K562 (cell line): ENCODE measurements around the gene YBX2.

ENCODE experiments used
- CSDE1 ChIP-seq, 2 experiments: fragments of 450-650 bp; IDR thresholded peaks; 2 replicates each; pipeline ENCODE4 v1.6.1; 2016; ENCODE audit warnings: mild to moderate bottlenecking in 1 of 2
- HDAC1 ChIP-seq, 2 experiments: fragments of 450-650 bp; IDR thresholded peaks; 2 replicates each; pipeline ENCODE4 v1.6.1; 2016 to 2017; ENCODE audit warnings: inconsistent platforms in 1 of 2, mild to moderate bottlenecking in 1 of 2, moderate library complexity in 1 of 2
- NRF1 ChIP-seq, 2 experiments: fragments of 450-650 bp; IDR thresholded peaks in 1 of 2; conservative IDR thresholded peaks in 1 of 2; 2 replicates each; pipeline ENCODE4 v1.6.1; 2014; ENCODE audit warnings: mild to moderate bottlenecking in 2 of 2
- TAF1 ChIP-seq: IDR thresholded peaks from 2 replicates; pipeline ENCODE4 v1.6.1; 2011; ENCODE audit warnings: mild to moderate bottlenecking, low read length, moderate library complexity; ENCODE audit not compliant: insufficient read depth, control insufficient read depth, severe bottlenecking; ENCODE audit errors: extremely low read depth
- ZBTB1 ChIP-seq: sonication (generic); formaldehyde crosslinking; IDR thresholded peaks from 2 replicates; pipeline ENCODE4 v1.8.1; 2023; ENCODE audit warnings: missing genetic modification reagents, low read depth, mild to moderate bottlenecking, borderline replicate concordance
- ZNF175 ChIP-seq: fragments of 200-800 bp; sonication (Bioruptor generic); IDR thresholded peaks from 2 replicates; pipeline ENCODE4 v1.6.1; 2016; ENCODE audit warnings: low read depth, mild to moderate bottlenecking, missing genetic modification characterization, missing compliant biosample characterization
- TF ChIP-seq, protein P1 (sequence below): fragments of 250-450 bp; sonication (Bioruptor Pico); IDR thresholded peaks from 2 replicates; pipeline ENCODE4 v1.8.0; 2022; ENCODE audit warnings: moderate library complexity, mild to moderate bottlenecking, inconsistent platforms
- TF ChIP-seq, protein P2 (sequence below): sonication (generic); formaldehyde crosslinking; IDR thresholded peaks from 2 replicates; pipeline ENCODE4 v1.8.1; 2023; ENCODE audit warnings: mild to moderate bottlenecking, missing genetic modification reagents
- TF ChIP-seq, protein P3 (sequence below), 3 experiments: IDR thresholded peaks in 2 of 3; conservative IDR thresholded peaks in 1 of 3; 2 replicates each; pipeline ENCODE4 v1.5.1; 2011 to 2012; ENCODE audit warnings: low read length in 3 of 3, mild to moderate bottlenecking in 3 of 3, control low read depth in 2 of 3, improper control_type of control experiment in 1 of 3, inconsistent platforms in 1 of 3, low read depth in 1 of 3, mixed read lengths in 1 of 3, moderate library complexity in 1 of 3; ENCODE audit not compliant: insufficient read depth in 2 of 3

DNA sequence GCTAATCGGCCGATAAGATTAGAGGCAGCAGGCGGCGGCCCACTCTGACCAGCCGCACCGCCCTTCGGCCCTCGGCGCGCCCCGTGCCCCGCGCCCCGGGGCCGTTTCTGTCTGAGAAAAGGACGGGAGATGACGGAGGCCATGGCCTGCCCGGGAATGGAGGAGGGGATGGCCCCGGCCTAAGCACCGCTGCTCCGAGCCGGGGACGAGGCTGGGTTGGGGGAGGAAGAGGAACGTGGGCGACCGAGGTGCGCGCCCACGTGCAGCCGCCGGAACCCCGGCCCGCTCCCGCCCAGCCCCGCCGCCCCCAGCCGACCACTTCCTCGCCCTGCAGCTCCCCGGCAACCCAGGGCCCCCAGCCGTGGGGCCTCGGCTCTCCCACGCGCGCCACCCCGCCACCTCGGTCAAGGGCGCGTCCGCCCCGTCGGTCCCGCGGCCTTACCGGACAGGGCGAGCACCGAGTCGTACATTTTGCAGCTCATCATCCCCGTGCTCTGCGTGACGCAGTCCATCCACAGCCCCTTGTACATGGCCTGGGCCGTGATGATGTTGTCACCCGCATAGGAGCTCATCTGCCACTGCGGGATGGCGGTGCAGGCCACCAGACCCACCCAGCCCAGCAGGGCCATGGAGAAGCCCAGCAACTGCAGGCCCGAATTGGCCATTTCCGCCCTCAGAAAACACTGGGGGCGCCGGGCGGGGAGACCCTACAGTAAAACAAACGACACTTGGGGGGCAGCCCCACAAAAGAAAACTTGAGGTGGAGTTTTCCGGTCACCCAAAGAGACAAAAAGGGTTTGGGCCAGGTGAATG lies 32.9 kb downstream of the YBX2 start:
- TF ChIP-seq ZNF175 (CRISPR knock-in tag) (no peak), ZBTB1 (CRISPR knock-in tag) (no peak), HDAC1 (IDR thresholded peaks at IDR 0.05) (no peak), TAF1 (no peak), CSDE1 (IDR thresholded peaks at IDR 0.05) (no peak), NRF1 (conservative IDR thresholded peaks at IDR 0.05 in 1 of 2, IDR thresholded peaks at IDR 0.05 in 1 of 2) (no peak)
- TF ChIP-seq, protein P1, sequence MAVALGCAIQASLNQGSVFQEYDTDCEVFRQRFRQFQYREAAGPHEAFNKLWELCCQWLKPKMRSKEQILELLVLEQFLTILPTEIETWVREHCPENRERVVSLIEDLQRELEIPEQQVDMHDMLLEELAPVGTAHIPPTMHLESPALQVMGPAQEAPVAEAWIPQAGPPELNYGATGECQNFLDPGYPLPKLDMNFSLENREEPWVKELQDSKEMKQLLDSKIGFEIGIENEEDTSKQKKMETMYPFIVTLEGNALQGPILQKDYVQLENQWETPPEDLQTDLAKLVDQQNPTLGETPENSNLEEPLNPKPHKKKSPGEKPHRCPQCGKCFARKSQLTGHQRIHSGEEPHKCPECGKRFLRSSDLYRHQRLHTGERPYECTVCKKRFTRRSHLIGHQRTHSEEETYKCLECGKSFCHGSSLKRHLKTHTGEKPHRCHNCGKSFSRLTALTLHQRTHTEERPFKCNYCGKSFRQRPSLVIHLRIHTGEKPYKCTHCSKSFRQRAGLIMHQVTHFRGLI (CRISPR knock-in tag): no peak
- TF ChIP-seq, protein P2, sequence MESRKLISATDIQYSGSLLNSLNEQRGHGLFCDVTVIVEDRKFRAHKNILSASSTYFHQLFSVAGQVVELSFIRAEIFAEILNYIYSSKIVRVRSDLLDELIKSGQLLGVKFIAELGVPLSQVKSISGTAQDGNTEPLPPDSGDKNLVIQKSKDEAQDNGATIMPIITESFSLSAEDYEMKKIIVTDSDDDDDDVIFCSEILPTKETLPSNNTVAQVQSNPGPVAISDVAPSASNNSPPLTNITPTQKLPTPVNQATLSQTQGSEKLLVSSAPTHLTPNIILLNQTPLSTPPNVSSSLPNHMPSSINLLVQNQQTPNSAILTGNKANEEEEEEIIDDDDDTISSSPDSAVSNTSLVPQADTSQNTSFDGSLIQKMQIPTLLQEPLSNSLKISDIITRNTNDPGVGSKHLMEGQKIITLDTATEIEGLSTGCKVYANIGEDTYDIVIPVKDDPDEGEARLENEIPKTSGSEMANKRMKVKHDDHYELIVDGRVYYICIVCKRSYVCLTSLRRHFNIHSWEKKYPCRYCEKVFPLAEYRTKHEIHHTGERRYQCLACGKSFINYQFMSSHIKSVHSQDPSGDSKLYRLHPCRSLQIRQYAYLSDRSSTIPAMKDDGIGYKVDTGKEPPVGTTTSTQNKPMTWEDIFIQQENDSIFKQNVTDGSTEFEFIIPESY (CRISPR knock-in tag): peak; percentile 83
- TF ChIP-seq, protein P3, sequence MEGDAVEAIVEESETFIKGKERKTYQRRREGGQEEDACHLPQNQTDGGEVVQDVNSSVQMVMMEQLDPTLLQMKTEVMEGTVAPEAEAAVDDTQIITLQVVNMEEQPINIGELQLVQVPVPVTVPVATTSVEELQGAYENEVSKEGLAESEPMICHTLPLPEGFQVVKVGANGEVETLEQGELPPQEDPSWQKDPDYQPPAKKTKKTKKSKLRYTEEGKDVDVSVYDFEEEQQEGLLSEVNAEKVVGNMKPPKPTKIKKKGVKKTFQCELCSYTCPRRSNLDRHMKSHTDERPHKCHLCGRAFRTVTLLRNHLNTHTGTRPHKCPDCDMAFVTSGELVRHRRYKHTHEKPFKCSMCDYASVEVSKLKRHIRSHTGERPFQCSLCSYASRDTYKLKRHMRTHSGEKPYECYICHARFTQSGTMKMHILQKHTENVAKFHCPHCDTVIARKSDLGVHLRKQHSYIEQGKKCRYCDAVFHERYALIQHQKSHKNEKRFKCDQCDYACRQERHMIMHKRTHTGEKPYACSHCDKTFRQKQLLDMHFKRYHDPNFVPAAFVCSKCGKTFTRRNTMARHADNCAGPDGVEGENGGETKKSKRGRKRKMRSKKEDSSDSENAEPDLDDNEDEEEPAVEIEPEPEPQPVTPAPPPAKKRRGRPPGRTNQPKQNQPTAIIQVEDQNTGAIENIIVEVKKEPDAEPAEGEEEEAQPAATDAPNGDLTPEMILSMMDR (IDR thresholded peaks at IDR 0.05 in 2 of 3, conservative IDR thresholded peaks at IDR 0.05 in 1 of 3; ENCODE audit: insufficient read depth in 2 of 3, low read depth in 1 of 3, low read length in 3 of 3): no peak
